ENCODE data around the gene DLG3. TPM values are rescaled to one million over a fixed set of nuclear protein-coding genes. Genes with fewer than 3 reads are reported as not detected.

Gene DLG3
- total and polyA plus RNA-seq, 2 of the 8 experiments (the other 6 are each of a cell fraction or from before 2014, with no cell fraction given): 29.2 to 63.8 TPM

- no peak for TF ChIP-seq RXRA (IDR thresholded peaks at IDR 0.05; ENCODE audit: insufficient read depth, low read depth, low read length)
- TF ChIP-seq YY1 (IDR thresholded peaks at IDR 0.05; ENCODE audit: low read depth, low read length): no peak
- no peak for TF ChIP-seq JUN (IDR thresholded peaks at IDR 0.05; ENCODE audit: low read depth, low read length)
- no peak for TF ChIP-seq ASH2L (IDR thresholded peaks at IDR 0.05; ENCODE audit: low read length)
- no peak for TF ChIP-seq TAF1 (IDR thresholded peaks at IDR 0.05; ENCODE audit: low read depth, low read length)
Measured at GRCh38 chrX:70477734-70478075, 33.1 kb downstream of the DLG3 start (continued).
